Spleen (tissue), 11 donors: ENCODE results near the gene RDH11. TPM values are rescaled to one million over a fixed set of nuclear protein-coding genes. Genes with fewer than 3 reads are reported as not detected.

Source experiments
- DNase-seq: peaks from one replicate; pipeline ENCODE4 v3.0.0-alpha.2; 2020
- H3K27ac ChIP-seq, 8 donors: fragments of 200-600 bp; sonication (generic) in 7 of 8; 1 replicate in 4 of 8; 2 replicates in 4 of 8; pipeline versions ENCODE4 v1.5.0 to v1.8.0; 2016 to 2021; ENCODE audit warnings: inconsistent platforms in 4 of 8, mild to moderate bottlenecking in 4 of 8, moderate library complexity in 1 of 8
- H3K27me3 ChIP-seq, 7 donors: fragments of 200-600 bp; sonication (generic) in 6 of 7; replicated peaks in 1 of 7; 1 replicate in 4 of 7; 2 replicates in 3 of 7; pipeline versions ENCODE4 v1.5.0 to v1.8.0; 2016 to 2021; ENCODE audit warnings: inconsistent platforms in 3 of 7, mild to moderate bottlenecking in 1 of 7
- H3K36me3 ChIP-seq, 6 donors: fragments of 200-600 bp; sonication (generic) in 5 of 6; 1 replicate in 4 of 6; 2 replicates in 2 of 6; pipeline versions ENCODE4 v1.5.0 to v1.8.0; 2016 to 2021; ENCODE audit warnings: inconsistent platforms in 2 of 6
- H3K4me1 ChIP-seq, 6 donors: fragments of 200-600 bp; sonication (generic) in 5 of 6; 1 replicate in 3 of 6; 2 replicates in 3 of 6; pipeline versions ENCODE4 v1.5.0 to v1.8.0; 2016 to 2021; ENCODE audit warnings: inconsistent platforms in 3 of 6
- H3K4me3 ChIP-seq, 8 donors: fragments of 200-600 bp; sonication (generic) in 7 of 8; 1 replicate in 4 of 8; 2 replicates in 4 of 8; pipeline versions ENCODE4 v1.5.0 to v1.8.0; 2016 to 2021; ENCODE audit warnings: inconsistent platforms in 4 of 8, mild to moderate bottlenecking in 4 of 8, moderate library complexity in 2 of 8
- H3K9me3 ChIP-seq, 8 donors: fragments of 200-600 bp; sonication (generic) in 7 of 8; 1 replicate in 4 of 8; 2 replicates in 4 of 8; pipeline versions ENCODE4 v1.5.0 to v1.8.0; 2016 to 2021; ENCODE audit warnings: inconsistent platforms in 4 of 8
- POLR2A ChIP-seq, 3 donors: fragments of 450-650 bp; IDR thresholded peaks; one replicate each; pipeline ENCODE4 v1.5.1; 2017; ENCODE audit warnings: antibody characterized with exemption in 3 of 3, mild to moderate bottlenecking in 1 of 3
- POLR2AphosphoS5 ChIP-seq, 3 donors: sonication (generic); formaldehyde crosslinking; IDR thresholded peaks; one replicate each; pipeline ENCODE4 v1.5.1; 2017; ENCODE audit warnings: antibody characterized with exemption in 3 of 3
- WGBS, 5 donors: extraction: QIAGEN DNeasy Blood & Tissue Kit in 3 of 5; methylation state at CpG; one replicate each; pipeline versions ENCODE4 v1.1.5 to v1.1.7; 2013 to 2018; 5-methylcytosine and 5-hydroxymethylcytosine counted together
- intact Hi-C: fragments of 100-400 bp; cut with DNase I; formaldehyde crosslinking; loops from one replicate; pipeline ENCODE4 v1.15.0; 2023; ENCODE audit warnings: low total_unique reads
- polyA plus RNA-seq, 3 donors: library from polyadenylated mRNA; stranded (reverse); fragments of 200-250 nt; gene quantifications; one replicate each; pipeline ENCODE4 v1.2.1, GENCODE V29; 2013
- total RNA-seq, 7 donors: library from RNA; depleted of rRNA in 3 of 7; stranded (reverse); fragments of >200 nt in 3 of 7; fragmentation: NEBNext Ultra II Directional in 4 of 7; extraction: Animal tissue kit (Norgen Biotek cat#: 25700) in 4 of 7; gene quantifications; one replicate each; pipeline versions ENCODE4 v1.1.0 to v1.2.1, GENCODE V29; 2016 to 2021
- TF ChIP-seq, protein P1 (sequence below), 11 experiments: fragments of 200-600 bp in 7 of 11; fragments of 450-650 bp in 4 of 11; sonication (generic) in 4 of 11; IDR thresholded peaks in 8 of 11; conservative IDR thresholded peaks in 3 of 11; 1 replicate in 7 of 11; 2 replicates in 4 of 11; pipeline versions ENCODE4 v1.4.0 to v1.8.0; 2016 to 2021; ENCODE audit warnings: antibody characterized with exemption in 11 of 11, inconsistent platforms in 4 of 11, mild to moderate bottlenecking in 1 of 11
- donor health status: healthy with polysubstance abuse.
- donor health status: DM: no; HTN: no; CAD: no; lungs with moderate emphysema.
- donor health status: DM: no; HTN: no; CAD: no.
- donor health status: Bipolar disorder and iron deficiency.
- donor health status: healthy.
- donor health status: DM: no; HTN: no; CAD: no.
- donor health status: DM: yes; HTN: yes; CAD: no.

Gene RDH11
- total and polyA plus RNA-seq, 10 donors: 18.0 to 49.9 (median 31.0) TPM

GRCh38 chr14:67663633-67664032 is 31.9 kb downstream of the RDH11 start:
- no peak for DNase-seq
- Histone ChIP-seq H3K27me3 (no peaks in the 10 kb centered on the region), H3K36me3 (peaks cover 0 to 38% (median 20%) of the 10 kb centered on the region in 6 donors), H3K9me3 (no peaks in the 10 kb centered on the region), H3K27ac (no peak overlapping the region), H3K4me3 (no peak overlapping the region), H3K4me1 (peaks cover 2 to 60% (median 35%) of the 10 kb centered on the region in 6 donors)
- intact Hi-C loops: loop anchor here (10.0 kb wide), 1 partner anchor 79 kb away; no protein-coding TSS in a partner anchor
- TF ChIP-seq POLR2A (IDR thresholded peaks at IDR 0.05) (no peak), POLR2AphosphoS5 (IDR thresholded peaks at IDR 0.05) (no peak)
- TF ChIP-seq, protein P1, sequence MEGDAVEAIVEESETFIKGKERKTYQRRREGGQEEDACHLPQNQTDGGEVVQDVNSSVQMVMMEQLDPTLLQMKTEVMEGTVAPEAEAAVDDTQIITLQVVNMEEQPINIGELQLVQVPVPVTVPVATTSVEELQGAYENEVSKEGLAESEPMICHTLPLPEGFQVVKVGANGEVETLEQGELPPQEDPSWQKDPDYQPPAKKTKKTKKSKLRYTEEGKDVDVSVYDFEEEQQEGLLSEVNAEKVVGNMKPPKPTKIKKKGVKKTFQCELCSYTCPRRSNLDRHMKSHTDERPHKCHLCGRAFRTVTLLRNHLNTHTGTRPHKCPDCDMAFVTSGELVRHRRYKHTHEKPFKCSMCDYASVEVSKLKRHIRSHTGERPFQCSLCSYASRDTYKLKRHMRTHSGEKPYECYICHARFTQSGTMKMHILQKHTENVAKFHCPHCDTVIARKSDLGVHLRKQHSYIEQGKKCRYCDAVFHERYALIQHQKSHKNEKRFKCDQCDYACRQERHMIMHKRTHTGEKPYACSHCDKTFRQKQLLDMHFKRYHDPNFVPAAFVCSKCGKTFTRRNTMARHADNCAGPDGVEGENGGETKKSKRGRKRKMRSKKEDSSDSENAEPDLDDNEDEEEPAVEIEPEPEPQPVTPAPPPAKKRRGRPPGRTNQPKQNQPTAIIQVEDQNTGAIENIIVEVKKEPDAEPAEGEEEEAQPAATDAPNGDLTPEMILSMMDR (IDR thresholded peaks at IDR 0.05 in 8 of 11, conservative IDR thresholded peaks at IDR 0.05 in 3 of 11): no peak
- WGBS, 5 donors: 74 to 93% (median 84%) methylated on average over 4 of the region's 4 CpGs

GRCh38 chr14:67653651-67654280 is 41.8 kb downstream of the RDH11 start:
- DNase-seq: no peak
- intact Hi-C loops: no loop called here
- 87 to 95% (median 94%) methylated on average over 6 of the region's 6 CpGs for WGBS, 5 donors
- Histone ChIP-seq H3K27ac (no peak overlapping the region), H3K4me3 (no peak overlapping the region), H3K9me3 (no peaks in the 10 kb centered on the region), H3K27me3 (no peaks in the 10 kb centered on the region), H3K4me1 (no peaks in the 10 kb centered on the region), H3K36me3 (peaks cover 0 to 100% (median 96%) of the 10 kb centered on the region in 6 donors)
- TF ChIP-seq POLR2A (IDR thresholded peaks at IDR 0.05): no peak
- TF ChIP-seq, protein P1 (IDR thresholded peaks at IDR 0.05 in 8 of 11, conservative IDR thresholded peaks at IDR 0.05 in 3 of 11): no peak
- no peak for TF ChIP-seq POLR2AphosphoS5 (IDR thresholded peaks at IDR 0.05)

DNA sequence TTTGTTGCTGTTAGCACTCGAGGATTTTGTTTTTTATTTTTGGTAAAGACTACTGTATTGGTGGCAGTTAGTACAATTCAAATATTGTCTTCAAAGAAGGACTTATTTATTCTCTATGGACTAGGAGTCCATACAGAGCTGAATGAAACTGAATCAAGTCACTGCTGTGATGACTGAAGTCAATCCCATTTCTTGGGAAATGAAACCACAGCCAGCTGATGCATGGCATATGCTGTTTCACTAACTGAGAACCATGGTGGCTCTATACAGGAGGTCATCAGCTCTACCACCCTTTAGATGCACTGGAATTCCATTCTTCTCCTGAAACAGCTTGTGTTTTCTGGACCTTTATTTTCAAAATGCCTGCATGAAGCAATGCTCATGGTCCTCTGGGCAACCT is 43.4 kb downstream of the RDH11 start:
- Histone ChIP-seq H3K27me3 (no peaks in the 10 kb centered on the region), H3K4me3 (no peak overlapping the region), H3K36me3 (peaks cover 0 to 100% (median 96%) of the 10 kb centered on the region in 6 donors), H3K9me3 (no peaks in the 10 kb centered on the region), H3K4me1 (no peaks in the 10 kb centered on the region), H3K27ac (no peak overlapping the region)
- WGBS, 5 donors: 83 to 97% (median 94%) methylated on average over 1 of the region's 1 CpG
- no peak for DNase-seq
- intact Hi-C loops: no loop called here
- no peak for TF ChIP-seq POLR2AphosphoS5 (IDR thresholded peaks at IDR 0.05)
- TF ChIP-seq, protein P1 (IDR thresholded peaks at IDR 0.05 in 8 of 11, conservative IDR thresholded peaks at IDR 0.05 in 3 of 11): no peak
- no peak for TF ChIP-seq POLR2A (IDR thresholded peaks at IDR 0.05)

DNA sequence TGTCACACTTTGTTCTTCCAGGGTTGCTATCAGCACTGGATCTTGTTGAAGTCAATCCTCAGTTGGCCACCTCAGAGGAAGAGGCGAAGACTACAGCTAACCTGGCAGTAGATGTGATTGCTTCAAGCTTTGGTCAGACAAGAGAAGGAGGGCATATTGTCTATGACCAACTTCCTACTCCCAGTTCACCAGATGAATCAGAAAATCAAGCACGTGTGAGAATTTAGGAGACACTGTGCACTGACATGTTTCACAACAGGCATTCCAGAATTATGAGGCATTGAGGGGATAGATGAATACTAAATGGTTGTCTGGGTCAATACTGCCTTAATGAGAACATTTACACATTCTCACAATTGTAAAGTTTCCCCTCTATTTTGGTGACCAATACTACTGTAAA is 44.9 kb downstream of the RDH11 start:
- no peaks in the 10 kb centered on the region for H3K9me3 ChIP-seq
- H3K27ac ChIP-seq: no peak overlapping the region
- H3K27me3 ChIP-seq: no peaks in the 10 kb centered on the region
- no peak for DNase-seq
- peaks cover 0 to 100% (median 91%) of the 10 kb centered on the region in 6 donors for H3K36me3 ChIP-seq
- intact Hi-C loops: no loop called here
- no peak overlapping the region for H3K4me3 ChIP-seq
- WGBS, 5 donors: 82 to 97% (median 91%) methylated on average over 2 of the region's 2 CpGs
- no peaks in the 10 kb centered on the region for H3K4me1 ChIP-seq
- TF ChIP-seq POLR2A (IDR thresholded peaks at IDR 0.05): no peak
- TF ChIP-seq, protein P1 (IDR thresholded peaks at IDR 0.05 in 8 of 11, conservative IDR thresholded peaks at IDR 0.05 in 3 of 11): no peak
- TF ChIP-seq POLR2AphosphoS5 (IDR thresholded peaks at IDR 0.05): no peak
